DLD1 (cell line): ENCODE measurements around the gene PTTG1IP.
"Not testable (repeated sequence)": the region's sequence is repeated elsewhere in the genome, so short reads cannot be mapped to it uniquely, and the experiment has no call there.

Experiments used
- in situ Hi-C: cut with HindIII; loops from 2 replicates; pipeline ENCODE4 v1.10.0; 2017; ENCODE audit warnings: low sequenced_read_pairs

Gene PTTG1IP

GRCh38 chr21:44886113-44887075 lies 12.9 kb upstream of the PTTG1IP start:
- in situ Hi-C loops: no loop called here

- in situ Hi-C loops: no loop called here
These were observed 12.1 kb upstream of the PTTG1IP start for GRCh38 chr21:44885615-44886014.

GRCh38 chr21:44884097-44884496 lies 10.6 kb upstream of the PTTG1IP start:
- in situ Hi-C loops: no loop called here

DNA sequence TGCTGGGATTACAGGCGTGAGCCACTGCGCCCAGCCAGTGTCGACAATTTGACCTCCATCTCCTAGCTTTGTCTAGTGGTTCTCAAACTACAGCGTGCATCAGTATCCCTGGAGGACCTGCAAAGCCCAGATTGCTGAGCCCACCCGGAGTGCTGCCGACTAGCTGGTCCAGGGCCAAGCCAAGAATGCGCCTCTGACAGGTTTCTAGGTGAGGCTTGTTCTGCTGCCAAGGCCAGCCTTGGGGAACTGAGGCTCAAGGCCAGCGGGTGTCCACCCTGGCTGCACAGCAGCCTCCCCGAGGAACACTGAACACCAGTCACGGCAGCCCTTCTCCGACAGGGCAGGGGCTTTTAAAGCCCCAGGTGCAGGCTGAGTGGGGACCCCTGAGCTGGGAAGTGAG lies 9.8 kb upstream of the PTTG1IP start:
- in situ Hi-C loops: no loop called here

DNA sequence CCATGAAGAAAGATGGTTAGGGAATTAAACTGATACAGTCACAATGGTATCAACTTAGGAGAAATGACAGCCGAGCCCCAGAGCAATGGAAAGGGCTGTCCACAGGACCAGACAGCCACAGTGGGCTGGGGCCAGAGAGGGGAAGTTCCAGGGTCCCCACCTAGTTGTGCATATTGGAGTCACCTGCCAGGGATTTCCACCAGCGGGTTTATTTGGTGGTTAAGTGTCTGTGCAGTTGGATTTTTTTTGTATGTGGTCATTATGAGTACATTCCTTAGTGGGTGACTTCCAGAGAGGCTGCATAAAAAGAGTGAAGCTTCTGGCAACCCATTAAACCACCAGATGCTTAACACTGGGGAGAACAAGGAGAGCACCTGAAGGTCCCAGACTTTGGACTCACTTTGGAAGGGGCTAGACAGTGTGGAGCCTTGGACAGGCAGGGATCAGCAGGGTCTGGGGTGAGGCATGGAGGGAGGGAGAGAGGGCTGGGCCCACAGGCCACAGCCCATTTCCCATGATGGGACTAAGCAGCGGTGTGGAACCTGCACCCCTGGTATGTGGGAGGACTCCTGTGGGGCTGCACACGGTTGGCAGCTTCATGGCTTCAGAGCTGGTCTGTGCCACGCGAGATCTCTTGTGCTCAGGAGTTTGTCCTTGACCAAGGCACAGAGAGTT lies 7.8 kb upstream of the PTTG1IP start:
- in situ Hi-C loops: no loop called here

- in situ Hi-C loops: no loop called here
These were observed 7.1 kb upstream of the PTTG1IP start for GRCh38 chr21:44880405-44881197.

DNA sequence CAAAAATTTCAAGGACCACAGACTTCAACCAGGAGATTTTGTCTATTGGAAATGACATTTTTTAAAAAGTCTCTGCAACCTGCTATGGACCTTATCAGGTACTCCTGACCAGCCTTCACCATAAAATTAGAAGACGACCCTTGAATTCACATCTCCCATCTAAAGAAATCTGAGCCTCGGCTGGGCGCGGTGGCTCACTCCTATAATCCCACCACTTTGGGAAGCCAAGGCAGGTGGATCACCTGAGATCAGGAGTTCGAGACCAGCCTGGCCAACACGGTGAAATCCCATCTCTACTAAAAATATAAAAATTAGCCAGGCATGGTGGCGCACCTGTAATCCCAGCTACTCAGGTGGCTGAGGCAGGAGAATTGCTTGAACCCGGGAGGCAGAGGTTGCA lies 5.7 kb upstream of the PTTG1IP start:
- in situ Hi-C loops: not testable (repeated sequence)

DNA sequence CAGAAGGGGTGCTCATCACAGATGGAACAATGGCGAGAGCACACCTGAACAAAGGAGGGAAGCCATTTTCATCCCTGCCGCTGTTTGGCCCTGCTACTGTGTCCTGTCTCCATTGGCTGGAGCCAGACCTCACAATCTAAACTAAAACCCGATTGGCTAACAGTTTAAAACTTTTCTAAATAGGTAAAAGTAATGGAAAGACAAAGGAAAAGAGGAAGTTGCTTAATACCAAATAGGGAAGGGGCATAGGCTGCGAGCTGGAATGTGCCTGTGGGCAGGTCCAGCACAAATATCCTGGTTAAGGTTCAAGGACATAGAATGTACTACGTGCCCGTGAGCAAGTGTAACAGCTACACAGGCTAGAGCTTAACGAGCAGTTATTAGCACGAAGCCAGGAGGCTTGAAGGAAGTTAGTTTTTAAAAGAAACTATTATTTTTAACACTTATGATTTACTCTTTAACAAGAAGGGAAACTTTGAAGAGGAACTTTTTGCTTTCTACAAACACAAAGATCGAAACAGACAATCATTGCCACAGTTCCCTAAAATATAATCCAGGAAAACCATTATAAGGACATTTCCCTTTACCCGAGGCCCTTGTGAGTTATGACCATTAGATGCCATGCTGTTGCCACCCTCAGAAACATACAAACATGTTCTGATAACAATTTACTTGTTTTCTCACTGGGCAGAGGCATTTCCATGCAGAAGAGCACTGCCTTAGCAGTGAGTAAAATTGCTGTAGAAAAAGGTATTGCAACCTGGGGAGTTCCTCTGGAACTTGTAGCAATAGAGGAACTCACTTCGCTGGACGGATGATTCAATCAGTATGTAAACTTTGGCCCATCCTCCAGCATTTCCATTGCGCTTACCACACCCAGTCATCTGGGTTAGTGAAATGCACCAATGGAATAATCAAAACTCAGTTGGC lies 4.8 kb upstream of the PTTG1IP start:
- in situ Hi-C loops: no loop called here

- in situ Hi-C loops: no loop called here
These were observed 3.5 kb upstream of the PTTG1IP start for GRCh38 chr21:44876849-44877575.

- in situ Hi-C loops: no loop called here
These were observed 1.8 kb upstream of the PTTG1IP start for GRCh38 chr21:44875316-44875700.

DNA sequence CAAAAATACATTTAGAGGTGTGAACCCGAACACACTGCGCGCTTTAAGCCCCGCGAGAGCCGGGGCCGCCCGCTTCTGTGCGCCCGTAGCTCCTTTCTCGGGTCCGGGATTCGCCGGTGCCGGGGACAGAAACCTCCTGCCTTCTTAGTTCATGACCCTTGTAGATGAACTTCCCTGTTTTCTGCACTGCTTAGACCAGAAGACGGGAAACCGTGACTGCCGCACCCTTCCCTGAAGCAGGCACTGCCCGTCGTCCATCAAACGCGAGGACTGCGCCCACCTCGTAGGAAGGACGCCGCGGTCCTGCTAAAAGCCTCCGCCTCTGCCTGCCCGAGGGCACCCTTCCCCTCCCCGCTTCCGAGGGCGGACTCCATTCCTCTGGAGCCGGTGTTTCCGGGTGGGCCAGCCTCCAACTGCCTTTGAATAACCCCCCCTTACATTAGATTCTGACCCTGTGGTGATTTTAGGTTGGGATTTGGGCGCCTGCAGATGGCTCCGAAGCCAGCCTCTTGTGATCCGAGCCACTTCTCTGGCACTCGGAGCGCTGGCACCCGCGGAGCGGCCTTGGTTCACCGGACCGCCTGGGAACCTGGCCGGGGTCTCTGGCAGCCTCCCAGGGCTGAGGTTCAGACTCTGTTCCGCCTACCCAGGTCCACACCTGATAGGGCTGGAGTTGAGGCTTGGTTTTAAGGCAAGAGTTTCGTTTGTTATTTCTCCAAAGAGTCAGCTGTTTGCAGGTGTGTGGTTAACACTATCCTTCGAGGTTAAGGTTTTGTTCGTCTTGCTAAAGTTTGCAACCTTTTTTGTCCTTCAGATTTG lies 1.2 kb upstream of the PTTG1IP start:
- in situ Hi-C loops: no loop called here

DNA sequence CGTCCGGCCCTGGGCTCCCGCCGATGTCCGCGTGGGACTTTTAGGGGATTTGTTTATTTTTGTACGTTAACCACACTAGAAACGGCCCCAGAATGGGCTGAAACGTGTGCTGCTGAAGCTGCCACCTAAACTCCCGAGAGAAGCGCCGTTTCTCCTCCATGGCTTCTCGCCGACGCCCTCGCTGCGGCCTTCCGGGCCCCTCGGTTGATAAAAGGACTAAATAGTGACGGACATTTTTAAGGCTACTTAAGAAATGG lies 678 bp upstream of the PTTG1IP start:
- in situ Hi-C loops: no loop called here

DNA sequence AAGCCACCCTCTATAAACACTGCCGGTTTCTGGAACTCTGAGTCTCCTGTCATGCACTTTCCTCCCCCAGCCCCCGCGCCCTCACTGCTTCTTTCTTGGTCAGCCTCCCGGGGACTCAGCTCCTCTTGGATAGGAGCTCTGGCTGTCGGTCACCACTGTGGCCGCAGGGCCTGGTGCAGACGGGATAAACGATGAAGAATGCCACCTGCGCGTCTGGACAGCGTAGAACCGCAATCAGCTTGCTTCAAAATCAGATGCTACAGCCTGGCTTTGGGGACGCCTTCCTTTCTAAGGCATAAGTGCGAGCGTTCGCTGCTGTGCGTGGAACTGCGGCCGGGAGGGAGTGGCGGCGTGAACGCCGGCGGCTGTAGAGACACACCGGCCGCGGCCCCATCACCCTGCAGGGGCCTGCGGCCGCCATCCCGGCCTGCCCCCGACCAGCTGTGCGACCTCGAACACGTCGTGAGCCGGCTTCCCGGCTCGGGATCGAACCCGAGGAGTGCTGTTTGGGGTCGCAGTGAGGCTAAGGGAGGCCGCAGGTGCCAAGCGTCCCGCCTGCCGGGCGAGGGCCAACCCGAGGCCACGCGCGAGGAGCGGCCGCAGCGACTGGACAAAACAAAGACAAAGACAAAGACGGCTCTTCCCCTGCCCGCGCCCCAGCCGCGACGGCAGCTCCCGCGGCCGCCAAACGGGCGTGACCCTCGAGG lies 688 bp downstream of the PTTG1IP start:
- in situ Hi-C loops: no loop called here

DNA sequence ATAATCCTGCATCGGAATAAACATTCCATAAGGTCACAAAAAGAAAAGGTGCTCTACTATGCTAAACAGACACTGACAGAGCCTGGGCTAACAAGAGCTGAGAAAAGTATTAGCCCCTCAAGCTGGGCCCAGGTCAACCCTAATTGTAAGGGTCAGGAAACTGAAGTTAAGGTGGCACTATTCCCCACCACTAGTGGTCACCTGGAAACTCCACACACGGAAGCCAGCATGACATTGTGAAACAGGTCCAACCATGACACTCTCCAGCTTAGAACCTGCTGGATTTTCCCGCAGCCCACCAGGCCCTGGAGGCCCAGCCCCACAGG lies 1.2 kb downstream of the PTTG1IP start:
- in situ Hi-C loops: no loop called here

DNA sequence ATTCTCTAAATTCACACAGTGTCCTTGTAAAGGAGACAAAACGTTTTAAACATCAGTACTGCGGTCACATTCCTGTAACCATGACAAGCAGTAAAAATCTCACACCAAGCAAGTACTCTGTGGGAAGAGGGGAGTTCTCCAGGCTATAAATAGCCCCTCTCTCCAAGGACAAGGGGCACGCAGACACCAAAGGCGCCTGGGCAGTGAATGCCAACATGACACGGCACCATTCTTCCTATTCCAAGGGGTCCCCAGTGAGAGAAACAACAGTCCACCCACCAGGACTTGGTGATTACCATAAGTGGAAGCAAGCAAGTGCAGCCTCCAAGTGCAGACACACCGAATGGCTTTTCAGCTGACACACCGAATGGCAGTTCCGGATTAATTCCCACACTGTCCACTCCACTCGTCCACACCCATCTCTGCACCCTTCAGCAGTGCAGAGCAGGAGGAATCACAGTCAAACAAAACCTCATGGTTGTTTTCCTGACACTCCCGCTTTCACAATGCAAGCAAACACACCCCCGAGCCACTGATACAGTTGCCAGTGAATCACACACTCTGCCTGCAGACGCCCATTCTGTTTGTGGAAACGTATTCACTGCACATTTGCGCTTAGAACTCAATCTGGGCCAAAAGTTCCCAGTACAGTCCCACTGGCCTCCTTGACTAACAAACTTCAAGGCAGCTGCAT lies 1.8 kb downstream of the PTTG1IP start:
- in situ Hi-C loops: no loop called here

- in situ Hi-C loops: no loop called here
These were observed 2.6 kb downstream of the PTTG1IP start for GRCh38 chr21:44870748-44871495.
